H1 (cell line): ENCODE data around the gene TSC22D1. TPM values are rescaled to one million over a fixed set of nuclear protein-coding genes. Genes with fewer than 3 reads are reported as not detected.

ENCODE experiments used
- BRCA1 ChIP-seq: IDR thresholded peaks from 2 replicates; pipeline ENCODE4 v1.6.1; 2012; ENCODE audit warnings: low read depth, low read length, improper control_type of control experiment
- CHD2 ChIP-seq: IDR thresholded peaks from 2 replicates; pipeline ENCODE4 v1.6.1; 2012; ENCODE audit warnings: low read length, improper control_type of control experiment
- CHD7 ChIP-seq: fragments of 300-600 bp; sonication (generic); IDR thresholded peaks from 2 replicates; pipeline ENCODE4 v1.7.1; 2012; ENCODE audit warnings: low read length, moderate library complexity, mild to moderate bottlenecking, inconsistent platforms; ENCODE audit not compliant: insufficient replicate concordance
- E2F6 ChIP-seq: IDR thresholded peaks from 2 replicates; pipeline ENCODE4 v1.6.1; 2012; ENCODE audit warnings: inconsistent platforms
- HDAC6 ChIP-seq: IDR thresholded peaks from one replicate; pipeline ENCODE4 v1.7.1; 2012; ENCODE audit warnings: low read depth, mild to moderate bottlenecking, inconsistent platforms, low read length, moderate library complexity
- JUND ChIP-seq: IDR thresholded peaks from 2 replicates; pipeline ENCODE4 v1.6.1; 2011; ENCODE audit warnings: mild to moderate bottlenecking, improper control_type of control experiment, low read length
- PHF8 ChIP-seq: fragments of 200-600 bp; sonication (generic); conservative IDR thresholded peaks from 2 replicates; pipeline ENCODE4 v1.7.1; 2012; ENCODE audit warnings: low read depth, mild to moderate bottlenecking, inconsistent platforms, low read length, moderate library complexity
- RBBP5 ChIP-seq: IDR thresholded peaks from 2 replicates; pipeline ENCODE4 v1.7.1; 2012; ENCODE audit warnings: low read depth, mild to moderate bottlenecking, inconsistent platforms, low read length, moderate library complexity, borderline replicate concordance
- SIRT6 ChIP-seq: IDR thresholded peaks from one replicate; pipeline ENCODE4 v1.7.1; 2012; ENCODE audit warnings: low read length, inconsistent platforms
- SUZ12 ChIP-seq: fragments of 200-600 bp; sonication (generic); IDR thresholded peaks from 2 replicates; pipeline ENCODE4 v1.6.1; 2012; ENCODE audit warnings: mild to moderate bottlenecking, inconsistent platforms, low read length, moderate library complexity, mixed read lengths
- TAF1 ChIP-seq: IDR thresholded peaks from 2 replicates; pipeline ENCODE4 v1.6.1; 2011; ENCODE audit warnings: mild to moderate bottlenecking, low read depth, low read length
- TAF7 ChIP-seq: optimal IDR thresholded peaks from 2 replicates; pipeline ENCODE3; 2011; ENCODE audit warnings: low read depth, mild to moderate bottlenecking, inconsistent platforms, low read length, moderate library complexity, borderline replicate concordance
- polyA plus RNA-seq, 7 experiments: library from polyadenylated mRNA; depleted of rRNA in 3 of 7; stranded (reverse) in 5 of 7; unstranded in 2 of 7; fragments of >200 nt in 5 of 7; fragments of 200-250 nt in 2 of 7; gene quantifications; 1 replicate in 5 of 7; 2 replicates in 1 of 7; 4 replicates in 1 of 7; pipeline versions ENCODE4 v1.2.1 to v1.2.3, GENCODE V29; 2011 to 2013; ENCODE audit warnings: missing spikeins in 2 of 7, mixed read lengths in 2 of 7
- total RNA-seq: library from RNA; stranded (reverse); fragmentation: NEBNext Ultra II Directional; extraction: Animal tissue kit (Norgen Biotek cat#: 25700); gene quantifications from 2 replicates; pipeline ENCODE4 v1.2.1, GENCODE V29; 2021

The TSC22D1 gene
- total and polyA plus RNA-seq, 2 of the 8 experiments (the other 6 are each of a cell fraction or from before 2014, with no cell fraction given), result 52.6 to 80.9 TPM

- TF ChIP-seq CHD7 (no peak), HDAC6 (no peak), SIRT6 (no peak), JUND (no peak), CHD2 (no peak), TAF7 (no peak), SUZ12 (no peak), BRCA1 (no peak), RBBP5 (no peak), E2F6 (no peak), PHF8 (no peak), TAF1 (no peak)
Measured at GRCh38 chr13:44463759-44464158, 112.4 kb downstream of the TSC22D1 start (continued).
